Choroid plexus epithelial cell (primary cell): ENCODE data around the gene SLC16A3.

Experiments
- DNase-seq: peaks from one replicate; pipeline ENCODE4 v3.0.0-alpha.2; 2010; ENCODE audit warnings: low read depth
- H3K4me3 ChIP-seq: 2 replicates; pipeline ENCODE4 v1.5.1; 2011; ENCODE audit warnings: low read depth, mild to moderate bottlenecking, control low read depth, low read length, moderate library complexity
- TF ChIP-seq, protein P1 (sequence below): conservative IDR thresholded peaks from 2 replicates; pipeline ENCODE4 v1.5.1; 2011; ENCODE audit warnings: low read depth, mild to moderate bottlenecking, control low read depth, inconsistent platforms, low read length, moderate library complexity

Gene SLC16A3

DNA sequence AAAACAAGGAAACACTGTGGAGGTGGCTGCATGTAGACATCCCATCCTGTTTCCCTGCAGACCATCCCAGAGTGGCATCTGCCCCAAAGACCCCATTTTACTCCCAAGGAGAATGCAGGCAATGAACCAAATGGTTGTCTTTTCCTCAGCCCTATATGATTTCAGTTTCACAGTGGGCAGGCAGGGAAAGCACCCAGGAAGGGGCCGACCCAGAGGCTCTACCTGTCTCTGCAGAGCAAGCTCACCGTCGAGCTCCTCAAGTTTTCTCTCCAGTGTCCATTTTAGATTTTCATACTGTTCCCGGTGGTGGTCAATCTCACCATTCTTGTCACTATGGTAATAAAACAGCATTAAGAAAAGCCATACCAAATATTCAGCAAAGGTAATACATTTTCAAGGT is 30.8 kb upstream of the SLC16A3 start:
- TF ChIP-seq, protein P1, sequence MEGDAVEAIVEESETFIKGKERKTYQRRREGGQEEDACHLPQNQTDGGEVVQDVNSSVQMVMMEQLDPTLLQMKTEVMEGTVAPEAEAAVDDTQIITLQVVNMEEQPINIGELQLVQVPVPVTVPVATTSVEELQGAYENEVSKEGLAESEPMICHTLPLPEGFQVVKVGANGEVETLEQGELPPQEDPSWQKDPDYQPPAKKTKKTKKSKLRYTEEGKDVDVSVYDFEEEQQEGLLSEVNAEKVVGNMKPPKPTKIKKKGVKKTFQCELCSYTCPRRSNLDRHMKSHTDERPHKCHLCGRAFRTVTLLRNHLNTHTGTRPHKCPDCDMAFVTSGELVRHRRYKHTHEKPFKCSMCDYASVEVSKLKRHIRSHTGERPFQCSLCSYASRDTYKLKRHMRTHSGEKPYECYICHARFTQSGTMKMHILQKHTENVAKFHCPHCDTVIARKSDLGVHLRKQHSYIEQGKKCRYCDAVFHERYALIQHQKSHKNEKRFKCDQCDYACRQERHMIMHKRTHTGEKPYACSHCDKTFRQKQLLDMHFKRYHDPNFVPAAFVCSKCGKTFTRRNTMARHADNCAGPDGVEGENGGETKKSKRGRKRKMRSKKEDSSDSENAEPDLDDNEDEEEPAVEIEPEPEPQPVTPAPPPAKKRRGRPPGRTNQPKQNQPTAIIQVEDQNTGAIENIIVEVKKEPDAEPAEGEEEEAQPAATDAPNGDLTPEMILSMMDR, result no peak
- no peak for DNase-seq
- H3K4me3 ChIP-seq, result no peak overlapping the region

DNA sequence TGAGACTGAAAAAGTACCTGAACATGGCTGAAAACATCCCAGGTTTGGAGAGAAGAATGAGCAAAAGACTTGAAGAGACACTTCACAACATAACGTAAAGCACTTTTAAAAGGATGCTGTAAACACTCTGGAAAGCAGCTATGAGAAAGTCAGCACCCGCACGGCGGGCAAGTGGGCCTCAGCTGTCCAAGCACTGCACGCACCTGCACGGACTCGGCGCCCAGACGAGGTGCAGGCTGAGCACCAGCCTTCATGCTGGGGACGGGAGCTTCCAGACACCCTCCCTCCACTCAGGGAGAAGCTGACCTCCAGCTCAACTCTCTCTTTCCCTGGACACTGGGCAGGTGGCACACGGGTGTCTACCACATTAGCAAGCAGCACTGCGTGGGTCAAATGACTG is 29.3 kb upstream of the SLC16A3 start:
- TF ChIP-seq, protein P1, result no peak
- no peak for DNase-seq
- no peak overlapping the region for H3K4me3 ChIP-seq

DNA sequence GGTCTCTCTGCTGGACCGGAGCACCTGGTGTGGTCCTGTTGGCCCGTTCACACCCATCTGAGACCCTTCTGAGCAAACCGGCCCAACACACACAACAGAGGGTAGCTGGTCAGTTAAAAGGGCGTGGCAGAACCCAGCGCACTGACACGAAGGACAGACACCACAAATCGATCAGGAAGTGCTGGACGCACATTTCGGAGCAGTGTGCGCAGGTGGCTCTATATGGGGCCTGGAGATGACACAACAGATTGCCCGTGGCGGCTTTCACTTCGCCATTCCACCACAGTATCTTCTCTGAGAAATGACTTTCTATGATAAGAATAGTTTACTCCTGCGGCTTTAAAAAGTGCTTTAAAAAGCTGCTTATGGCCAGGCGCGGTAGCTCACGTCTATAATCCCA is 28.7 kb upstream of the SLC16A3 start:
- no peak for DNase-seq
- TF ChIP-seq, protein P1, result no peak
- H3K4me3 ChIP-seq, result no peak overlapping the region

DNA sequence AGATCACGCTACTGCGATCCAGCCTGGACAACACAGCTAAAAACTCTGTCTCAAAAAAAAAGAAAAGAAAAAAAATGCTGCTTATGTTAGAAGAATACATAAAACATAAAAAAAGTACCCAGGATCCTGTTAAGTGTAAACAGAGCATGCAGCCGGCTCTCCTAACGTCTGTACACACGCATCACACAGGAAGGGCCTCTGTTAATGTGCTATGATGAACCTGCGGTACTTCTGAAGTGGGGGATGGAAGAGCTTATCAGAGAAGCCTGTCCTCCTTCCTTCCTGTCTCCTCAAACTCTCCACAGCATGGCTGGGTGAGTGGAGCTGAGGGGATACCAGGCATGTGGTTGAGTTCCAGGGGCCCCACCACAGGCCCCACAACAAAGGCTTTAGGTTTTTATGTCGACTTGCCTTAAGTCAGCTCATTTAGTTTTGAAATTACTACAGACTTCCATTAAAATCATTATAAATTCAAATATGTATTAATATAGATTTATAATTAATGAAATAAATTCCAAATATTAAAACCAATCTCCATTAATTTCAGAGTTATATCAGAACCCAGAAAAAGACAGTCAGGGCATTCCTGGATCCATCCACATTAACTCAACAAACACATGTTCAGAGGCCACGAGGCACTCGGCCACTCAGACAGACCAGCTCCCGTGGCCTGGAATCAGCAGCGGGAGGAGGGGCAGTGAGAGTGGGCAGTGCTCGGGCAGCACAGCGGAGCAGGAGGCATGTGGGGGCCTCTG is 27.9 kb upstream of the SLC16A3 start:
- TF ChIP-seq, protein P1, result no peak
- no peak for DNase-seq
- no peak overlapping the region for H3K4me3 ChIP-seq

DNA sequence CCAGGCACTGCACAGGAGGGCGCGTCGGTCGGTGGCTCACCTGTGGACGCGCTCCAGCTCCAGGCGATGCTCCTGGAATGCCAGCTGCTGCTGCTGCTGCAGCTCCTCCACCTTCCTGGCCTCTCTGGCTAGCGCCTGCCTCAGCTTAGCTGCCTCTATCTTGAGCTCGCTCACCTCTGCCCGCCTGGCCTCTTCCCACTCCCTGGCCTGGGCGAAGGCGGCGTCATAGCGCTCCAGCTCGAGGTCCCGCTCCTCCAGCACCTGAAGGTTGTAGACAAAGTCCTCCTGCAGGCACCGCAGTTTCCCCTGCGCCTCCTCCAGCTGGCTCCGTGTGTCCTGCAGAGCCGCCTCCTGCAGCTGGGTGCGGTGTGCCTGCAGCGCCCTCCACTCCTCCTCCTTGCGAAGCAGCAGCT is 27.3 kb upstream of the SLC16A3 start:
- H3K4me3 ChIP-seq, result no peak overlapping the region
- TF ChIP-seq, protein P1, result no peak
- no peak for DNase-seq

DNA sequence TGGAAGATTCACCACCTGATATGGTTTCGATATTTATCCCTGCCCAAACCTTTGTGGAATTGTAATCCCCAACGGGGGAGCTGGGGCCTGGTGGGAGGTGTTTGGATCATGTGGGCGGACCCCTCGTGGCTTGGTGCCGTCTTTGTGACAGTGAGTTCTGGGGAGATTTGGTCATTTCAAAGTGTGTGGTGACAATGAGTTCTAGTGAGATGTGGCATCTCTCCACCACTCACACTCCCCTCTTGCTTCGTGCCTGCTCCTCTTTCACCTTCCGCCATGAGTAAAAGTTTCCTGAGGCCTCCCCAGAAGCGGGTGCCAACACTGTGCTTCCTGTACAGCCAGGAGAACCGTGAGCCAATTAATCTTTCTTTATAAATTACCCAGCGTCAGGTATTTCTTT is 25.9 kb upstream of the SLC16A3 start:
- DNase-seq, result no peak
- TF ChIP-seq, protein P1, result no peak
- H3K4me3 ChIP-seq, result no peak overlapping the region

DNA sequence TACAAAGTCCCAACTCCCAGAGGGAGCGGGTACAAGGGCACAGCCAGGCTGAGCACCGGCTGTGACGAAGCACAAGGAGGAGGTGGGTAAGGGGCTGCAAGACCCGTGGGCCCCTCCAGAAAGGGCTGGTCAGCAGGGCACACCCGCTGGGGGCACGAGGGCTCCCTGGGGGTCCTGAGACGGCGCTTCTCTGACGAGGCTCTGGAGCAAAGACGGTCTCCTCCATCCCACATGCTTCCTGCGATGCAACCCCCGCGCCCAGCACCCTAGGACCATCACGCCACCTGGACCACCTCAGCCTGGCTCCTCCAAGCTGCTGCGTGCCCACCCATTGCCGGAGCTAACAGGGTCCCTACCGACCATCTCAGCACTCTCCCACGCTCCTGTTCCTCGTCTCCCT is 24.9 kb upstream of the SLC16A3 start:
- TF ChIP-seq, protein P1, result no peak
- no peak for DNase-seq

More for the DNA sequence above, 24.9 kb upstream of the SLC16A3 start:
- H3K4me3 ChIP-seq, result no peak overlapping the region
